GM13976 (cell line): ENCODE results near the gene HNRNPA3.
"Not testable (repeated sequence)": the region's sequence is repeated elsewhere in the genome, so short reads cannot be mapped to it uniquely, and the experiment has no call there.

ENCODE experiments used
- DNase-seq: peaks from one replicate; pipeline ENCODE4 v3.0.0; 2012; ENCODE audit warnings: low spot score
- CTCF ChIP-seq: IDR thresholded peaks from 2 replicates; pipeline ENCODE4 v1.5.1; 2012; ENCODE audit warnings: borderline replicate concordance, mild to moderate bottlenecking; ENCODE audit not compliant: insufficient read depth; ENCODE audit errors: extremely low read depth, missing control alignments, control extremely low read depth
- in situ Hi-C: fragments of 300-500 bp; cut with MboI; formaldehyde crosslinking; loops from one replicate; pipeline ENCODE4 v1.12.0; 2022; ENCODE audit warnings: low sequenced_read_pairs, mixed read lengths, inconsistent platforms; ENCODE audit not compliant: unreplicated experiment

Gene HNRNPA3

GRCh38 chr2:177179227-177179626 lies 33.4 kb upstream of the HNRNPA3 start:
- no peak for DNase-seq
- in situ Hi-C loops, result no loop called here
- TF ChIP-seq CTCF, result no peak

- DNase-seq, in situ Hi-C loops: not testable (repeated sequence)
These were observed 32.9 kb upstream of the HNRNPA3 start for GRCh38 chr2:177179671-177180070.

GRCh38 chr2:177180269-177181000 lies 32.2 kb upstream of the HNRNPA3 start:
- TF ChIP-seq CTCF, result no peak
- in situ Hi-C loops, result no loop called here
- no peak for DNase-seq

- TF ChIP-seq CTCF, result no peak
- DNase-seq, result no peak
- in situ Hi-C loops, result no loop called here
These were observed 28.7 kb upstream of the HNRNPA3 start for GRCh38 chr2:177183860-177184259.

- in situ Hi-C loops, result no loop called here
- TF ChIP-seq CTCF, result no peak
These were observed 28.0 kb upstream of the HNRNPA3 start for GRCh38 chr2:177184606-177185005.

GRCh38 chr2:177186038-177186437 lies 26.6 kb upstream of the HNRNPA3 start:
- in situ Hi-C loops, DNase-seq: not testable (repeated sequence)

More at GRCh38 chr2:177184606-177185005, 28.0 kb upstream of the HNRNPA3 start:
- no peak for DNase-seq

- in situ Hi-C loops, result no loop called here
- no peak for DNase-seq
- no peak for TF ChIP-seq CTCF
These were observed 24.8 kb upstream of the HNRNPA3 start for GRCh38 chr2:177187631-177188312.
